Spinal cord (tissue), 10 donors: ENCODE measurements around the gene RASGRF2. TPM values are rescaled to one million over a fixed set of nuclear protein-coding genes. Genes with fewer than 3 reads are reported as not detected.
A peak's percentile ranks its signal among the peaks of the same experiment; 100 is the strongest.

Source experiments
- DNase-seq, 6 donors: peaks; one replicate each; pipeline versions ENCODE4 v3.0.0 to v3.0.0-alpha.2; 2013 to 2015; ENCODE audit warnings: low spot score in 6 of 6, low read depth in 4 of 6
- H3K27ac ChIP-seq: one replicate; pipeline ENCODE4 v1.5.1; 2013; ENCODE audit warnings: low read depth, low read length, control low read depth
- H3K27me3 ChIP-seq: one replicate; pipeline ENCODE4 v1.6.1; 2013; ENCODE audit warnings: low read length; ENCODE audit not compliant: control insufficient read depth, insufficient read depth
- H3K36me3 ChIP-seq: one replicate; pipeline ENCODE4 v1.6.1; 2013; ENCODE audit warnings: low read length; ENCODE audit not compliant: control insufficient read depth, insufficient read depth
- H3K4me1 ChIP-seq: one replicate; pipeline ENCODE4 v1.6.1; 2013; ENCODE audit warnings: low read length; ENCODE audit not compliant: control insufficient read depth, insufficient read depth
- H3K4me3 ChIP-seq: one replicate; pipeline ENCODE4 v1.5.1; 2013; ENCODE audit warnings: low read depth, low read length, control low read depth
- H3K9me3 ChIP-seq: one replicate; pipeline ENCODE4 v1.6.1; 2013; ENCODE audit warnings: low read length; ENCODE audit not compliant: control insufficient read depth, insufficient read depth
- WGBS: methylation state at CpG from one replicate; pipeline ENCODE4 v1.1.5; 2013; ENCODE audit warnings: missing lambda C conversion rate; ENCODE audit not compliant: insufficient coverage; 5-methylcytosine and 5-hydroxymethylcytosine counted together
- long read RNA-seq, 4 donors: transcript quantifications; one replicate each; lab custom pipeline, GENCODE V29; 2026
- polyA plus RNA-seq, 2 donors: library from polyadenylated mRNA; unstranded; fragments of 120-200 nt; gene quantifications; one replicate each; pipeline ENCODE4 v1.2.1, GENCODE V29; 2013; ENCODE audit not compliant: insufficient read length in 2 of 2
- total RNA-seq, 2 donors: library from RNA; depleted of rRNA in 1 of 2; stranded (reverse); fragments of 120-200 nt in 1 of 2; fragments of >200 nt in 1 of 2; gene quantifications; one replicate each; pipeline versions ENCODE4 v1.2.3 to v1.2.4, GENCODE V29; 2013 to 2014
- donor health status: healthy.

RASGRF2 gene, protein sequence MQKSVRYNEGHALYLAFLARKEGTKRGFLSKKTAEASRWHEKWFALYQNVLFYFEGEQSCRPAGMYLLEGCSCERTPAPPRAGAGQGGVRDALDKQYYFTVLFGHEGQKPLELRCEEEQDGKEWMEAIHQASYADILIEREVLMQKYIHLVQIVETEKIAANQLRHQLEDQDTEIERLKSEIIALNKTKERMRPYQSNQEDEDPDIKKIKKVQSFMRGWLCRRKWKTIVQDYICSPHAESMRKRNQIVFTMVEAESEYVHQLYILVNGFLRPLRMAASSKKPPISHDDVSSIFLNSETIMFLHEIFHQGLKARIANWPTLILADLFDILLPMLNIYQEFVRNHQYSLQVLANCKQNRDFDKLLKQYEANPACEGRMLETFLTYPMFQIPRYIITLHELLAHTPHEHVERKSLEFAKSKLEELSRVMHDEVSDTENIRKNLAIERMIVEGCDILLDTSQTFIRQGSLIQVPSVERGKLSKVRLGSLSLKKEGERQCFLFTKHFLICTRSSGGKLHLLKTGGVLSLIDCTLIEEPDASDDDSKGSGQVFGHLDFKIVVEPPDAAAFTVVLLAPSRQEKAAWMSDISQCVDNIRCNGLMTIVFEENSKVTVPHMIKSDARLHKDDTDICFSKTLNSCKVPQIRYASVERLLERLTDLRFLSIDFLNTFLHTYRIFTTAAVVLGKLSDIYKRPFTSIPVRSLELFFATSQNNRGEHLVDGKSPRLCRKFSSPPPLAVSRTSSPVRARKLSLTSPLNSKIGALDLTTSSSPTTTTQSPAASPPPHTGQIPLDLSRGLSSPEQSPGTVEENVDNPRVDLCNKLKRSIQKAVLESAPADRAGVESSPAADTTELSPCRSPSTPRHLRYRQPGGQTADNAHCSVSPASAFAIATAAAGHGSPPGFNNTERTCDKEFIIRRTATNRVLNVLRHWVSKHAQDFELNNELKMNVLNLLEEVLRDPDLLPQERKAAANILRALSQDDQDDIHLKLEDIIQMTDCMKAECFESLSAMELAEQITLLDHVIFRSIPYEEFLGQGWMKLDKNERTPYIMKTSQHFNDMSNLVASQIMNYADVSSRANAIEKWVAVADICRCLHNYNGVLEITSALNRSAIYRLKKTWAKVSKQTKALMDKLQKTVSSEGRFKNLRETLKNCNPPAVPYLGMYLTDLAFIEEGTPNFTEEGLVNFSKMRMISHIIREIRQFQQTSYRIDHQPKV (N-terminal part only)
- 10 to 100 TPM; 17.1 to 21.2 TPM for total RNA-seq
- polyA plus RNA-seq, result 10 to 100 TPM; 10.3 to 12.1 TPM
- long read RNA-seq, donor 1, full-length matches to known transcripts, result 2 of 2 reads
- long read RNA-seq, donor 1, partial matches to known transcripts, result 0 of 2 reads
- long read RNA-seq, donor 1, other reads (novel, unspliced or antisense), result 0 of 2 reads
- long read RNA-seq, donor 2, result 0 reads
- long read RNA-seq, donor 3, result 0 reads
- long read RNA-seq, donor 4, result 0 reads

DNA sequence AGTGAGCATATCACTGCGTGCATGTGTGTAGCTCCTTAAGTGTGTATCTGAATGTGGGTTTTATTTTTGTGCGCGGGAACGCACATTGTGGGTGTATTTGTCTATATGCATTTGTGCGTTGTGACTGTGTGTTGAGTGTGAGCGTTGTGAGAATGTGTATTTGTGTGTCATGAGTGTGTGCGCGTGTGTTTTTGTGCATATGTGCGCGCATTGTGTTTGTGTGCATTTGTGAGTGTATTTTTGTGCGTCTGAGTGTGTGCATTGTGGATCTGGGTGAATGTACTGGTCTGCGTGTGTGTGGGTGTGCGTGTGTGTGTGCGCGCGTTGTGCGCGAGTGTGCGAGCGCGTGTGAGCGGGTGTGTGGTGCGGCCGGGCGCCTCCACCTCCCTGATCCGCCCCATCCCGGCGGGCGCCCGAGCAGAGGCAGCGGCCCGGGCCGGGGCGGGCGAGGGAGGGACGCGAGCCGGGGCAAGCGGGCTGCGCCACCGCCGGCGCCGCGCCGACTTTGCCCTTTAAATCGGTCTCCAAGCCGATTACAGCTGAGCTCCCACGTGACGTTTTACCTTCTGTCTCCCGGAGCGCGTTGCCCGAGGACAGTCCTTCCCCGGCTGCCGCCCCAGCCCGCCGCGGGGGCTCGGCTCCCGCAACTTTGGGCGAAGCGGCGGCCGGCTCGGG is at the start of gene RASGRF2:
Gene RASGRF2, plus strand, starts transcription at position 596 of the 675 bp plus-strand sequence. CDS start 376 bp downstream, outside the sequence.
- no peak within 1 kb of the TSS for H3K27ac ChIP-seq
- peaks cover 27% of the 10 kb centered on the region for H3K27me3 ChIP-seq
- DNase-seq, result peak in 2 of 6 donors; percentile 57 to 68
- peak within 1 kb of the TSS; percentile 39 for H3K4me3 ChIP-seq
- WGBS, result 12% methylated on average over 66 of the region's 66 CpGs
- no peaks in the 10 kb centered on the region for H3K36me3 ChIP-seq
- no peaks in the 10 kb centered on the region for H3K9me3 ChIP-seq
- H3K4me1 ChIP-seq, result peaks cover 6% of the 10 kb centered on the region

DNA sequence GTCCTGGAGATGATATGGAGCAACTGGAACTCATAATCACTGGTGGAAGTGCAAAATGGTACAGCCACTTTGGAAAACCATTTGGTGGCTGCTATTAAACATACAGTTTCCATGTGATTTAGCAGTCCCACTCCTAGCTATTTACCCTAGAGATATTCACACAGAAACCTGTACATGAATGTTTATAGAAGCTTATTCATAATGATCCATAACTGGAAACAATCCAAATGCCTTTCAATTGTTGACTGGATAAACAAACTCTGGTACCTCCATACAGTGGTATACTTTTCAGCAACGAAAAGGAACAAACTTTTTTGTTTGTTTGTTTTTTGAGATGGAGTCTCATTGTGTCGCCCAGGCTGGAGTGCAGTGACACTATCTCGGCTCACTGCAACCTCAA is 47.7 kb upstream of the RASGRF2 start:
- DNase-seq, result no peak
- Histone ChIP-seq H3K4me1 (no peaks in the 10 kb centered on the region), H3K9me3 (no peaks in the 10 kb centered on the region), H3K27me3 (no peaks in the 10 kb centered on the region), H3K4me3 (no peak overlapping the region), H3K36me3 (no peaks in the 10 kb centered on the region), H3K27ac (no peak overlapping the region)
- 100% methylated on average over 3 of the region's 3 CpGs for WGBS

DNA sequence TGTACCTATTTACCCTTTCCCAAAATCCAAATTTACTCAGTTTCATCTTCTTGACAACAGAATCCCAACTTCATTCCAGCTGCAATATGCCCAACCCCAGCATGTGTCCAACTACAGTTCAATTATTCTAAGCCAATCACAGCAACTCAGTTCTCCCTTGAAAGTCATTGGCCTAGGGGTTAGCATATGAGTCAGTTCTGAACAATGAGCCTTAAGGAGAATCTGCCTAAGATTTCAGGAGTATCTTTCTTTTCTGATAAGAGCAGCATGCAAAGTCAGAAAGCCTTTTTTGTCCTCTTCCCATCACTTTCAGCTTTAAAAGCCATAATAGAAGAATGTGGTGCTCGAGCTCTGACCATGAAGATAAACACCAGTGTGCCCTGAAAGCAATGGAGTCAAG is 44.4 kb upstream of the RASGRF2 start:
- DNase-seq, result no peak
- no peak overlapping the region for H3K4me3 ChIP-seq
- no CpG with 5 or more reads among the region's 1 CpG for WGBS
- no peaks in the 10 kb centered on the region for H3K9me3 ChIP-seq
- no peaks in the 10 kb centered on the region for H3K36me3 ChIP-seq
- H3K4me1 ChIP-seq, result no peaks in the 10 kb centered on the region
- no peak overlapping the region for H3K27ac ChIP-seq
- H3K27me3 ChIP-seq, result no peaks in the 10 kb centered on the region

DNA sequence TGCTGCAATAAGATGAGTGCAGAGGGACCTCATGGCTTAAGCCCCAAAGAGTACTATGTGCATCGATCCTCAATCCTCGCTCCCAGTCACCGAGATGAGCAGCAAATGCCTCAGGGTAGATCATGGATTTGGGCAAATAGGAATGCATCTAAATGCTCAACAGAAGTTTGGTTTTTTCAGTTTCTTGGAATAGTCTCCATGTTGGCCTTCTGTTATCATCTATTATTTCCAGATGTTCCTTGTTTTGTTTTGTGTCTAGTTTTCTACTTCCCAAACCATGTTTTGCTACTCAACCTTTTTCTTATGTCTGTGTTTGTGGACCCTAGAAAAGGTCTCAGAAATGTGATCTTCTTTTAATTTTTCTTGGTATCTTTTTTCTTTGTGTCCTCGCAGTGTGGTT is 43.5 kb upstream of the RASGRF2 start:
- Histone ChIP-seq H3K4me3 (no peak overlapping the region), H3K27ac (no peak overlapping the region), H3K4me1 (no peaks in the 10 kb centered on the region), H3K27me3 (no peaks in the 10 kb centered on the region), H3K36me3 (no peaks in the 10 kb centered on the region), H3K9me3 (no peaks in the 10 kb centered on the region)
- WGBS, result 80% methylated on average over 1 of the region's 4 CpGs
- DNase-seq, result no peak

DNA sequence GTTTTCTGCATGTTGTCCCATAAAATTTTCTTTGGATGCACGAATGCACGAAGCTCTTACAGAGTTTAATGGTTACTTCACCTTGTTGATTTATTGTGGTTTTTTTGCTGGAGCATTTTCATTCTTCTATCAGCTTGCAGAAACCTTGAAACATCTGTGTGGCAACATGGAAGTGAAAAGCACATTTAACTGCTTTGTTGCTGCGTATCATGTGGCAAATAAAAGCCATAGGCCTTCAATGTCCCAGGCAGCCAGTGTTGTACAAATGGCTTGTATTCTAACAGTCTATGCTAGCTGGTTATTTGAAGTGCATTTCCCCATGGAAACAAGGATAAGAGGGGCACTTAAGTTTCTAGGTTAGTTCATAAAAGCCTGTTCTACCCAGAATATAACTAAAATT is 42.5 kb upstream of the RASGRF2 start:
- H3K9me3 ChIP-seq, result no peaks in the 10 kb centered on the region
- H3K36me3 ChIP-seq, result no peaks in the 10 kb centered on the region
- peak in 2 of 6 donors; percentile 5 to 55 for DNase-seq
- WGBS, result no CpG with 5 or more reads among the region's 3 CpGs
- no peaks in the 10 kb centered on the region for H3K4me1 ChIP-seq
- H3K27me3 ChIP-seq, result no peaks in the 10 kb centered on the region
- no peak overlapping the region for H3K27ac ChIP-seq
- no peak overlapping the region for H3K4me3 ChIP-seq

DNA sequence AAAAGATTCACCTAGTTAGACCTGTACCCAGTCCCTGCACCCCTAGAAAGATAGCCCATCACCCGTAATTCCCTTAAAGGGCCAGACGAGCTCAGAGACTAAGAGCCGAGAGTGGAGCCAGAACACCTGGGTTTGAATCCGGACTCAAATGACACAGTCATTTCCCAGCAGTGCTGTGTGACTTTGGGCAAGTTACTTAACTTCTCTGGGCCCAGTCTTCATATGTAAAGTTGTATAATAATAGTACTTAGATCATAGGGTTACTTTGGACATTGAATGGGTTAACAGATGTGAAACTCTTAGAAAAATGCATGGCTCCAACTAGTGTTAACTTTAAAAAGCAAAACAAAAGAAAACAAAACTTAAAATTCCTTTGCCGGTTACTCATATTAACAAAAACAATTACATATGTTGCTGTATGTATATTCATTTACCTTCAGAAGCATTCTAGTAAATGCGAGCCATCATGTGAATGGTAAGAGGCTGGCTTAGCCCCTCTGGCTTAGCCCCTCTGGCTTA is 40.4 kb upstream of the RASGRF2 start:
- Histone ChIP-seq H3K4me1 (no peaks in the 10 kb centered on the region), H3K9me3 (no peaks in the 10 kb centered on the region), H3K36me3 (no peaks in the 10 kb centered on the region), H3K4me3 (no peak overlapping the region), H3K27ac (no peak overlapping the region), H3K27me3 (no peaks in the 10 kb centered on the region)
- 91% methylated on average over 4 of the region's 6 CpGs for WGBS
- DNase-seq, result no peak

DNA sequence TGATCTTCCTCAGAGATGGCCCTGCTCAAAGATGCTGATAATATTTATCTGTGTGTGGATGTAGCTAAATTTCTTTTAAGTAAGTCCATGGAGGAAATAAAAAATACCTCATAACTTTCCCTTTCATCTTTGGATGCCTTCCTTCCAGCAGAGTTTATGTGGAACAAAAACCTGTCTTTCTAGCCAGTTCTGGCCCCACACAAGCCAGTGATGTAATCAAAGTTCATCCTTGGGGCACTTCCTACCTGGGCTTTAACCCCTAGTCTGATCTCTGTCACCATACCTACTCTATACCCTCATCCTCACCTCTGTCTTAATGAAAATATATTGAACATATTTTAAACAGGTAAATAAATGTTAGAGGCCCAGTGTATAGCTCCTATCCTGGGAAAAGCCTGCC is 39.8 kb upstream of the RASGRF2 start:
- Histone ChIP-seq H3K36me3 (no peaks in the 10 kb centered on the region), H3K4me1 (no peaks in the 10 kb centered on the region), H3K9me3 (no peaks in the 10 kb centered on the region), H3K27ac (no peak overlapping the region), H3K4me3 (no peak overlapping the region), H3K27me3 (no peaks in the 10 kb centered on the region)
- no peak for DNase-seq

DNA sequence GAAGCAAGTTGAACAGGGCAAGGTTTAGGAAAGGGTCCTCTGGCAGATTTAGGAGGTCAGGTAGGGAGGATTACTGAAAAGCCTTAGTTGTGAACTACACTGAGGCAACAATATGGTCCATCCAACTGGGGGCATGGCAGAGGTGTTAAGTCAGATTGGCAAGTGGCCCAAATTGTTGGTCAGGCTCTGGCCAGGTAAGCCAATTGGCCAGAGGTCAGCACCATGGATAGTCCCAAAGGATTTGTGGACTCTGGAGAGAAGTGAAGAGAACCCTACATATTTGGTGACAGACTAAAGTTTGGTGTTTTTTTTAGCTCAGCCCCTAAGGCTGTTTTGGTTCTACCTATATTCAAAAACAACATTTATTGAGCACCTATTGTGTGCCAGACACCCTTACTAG is 39.1 kb upstream of the RASGRF2 start:
- DNase-seq, result no peak
- Histone ChIP-seq H3K9me3 (no peaks in the 10 kb centered on the region), H3K36me3 (no peaks in the 10 kb centered on the region), H3K27me3 (no peaks in the 10 kb centered on the region), H3K4me1 (no peaks in the 10 kb centered on the region), H3K27ac (no peak overlapping the region), H3K4me3 (no peak overlapping the region)
